ENCODE data around the gene SIM2. TPM values are rescaled to one million over a fixed set of nuclear protein-coding genes. Genes with fewer than 3 reads are reported as not detected.

Gene SIM2
- total and polyA plus RNA-seq, 2 of the 13 experiments (the other 11 are each of a cell fraction or from before 2014, with no cell fraction given): 0.36 to 0.53 TPM

- 0 out of 2 replicates have a peak, but pooled peaks have one; percentile 12 for TF ChIP-seq ZBTB14 (CRISPR knock-in tag; IDR thresholded peaks at IDR 0.05)
- TF ChIP-seq ZNF782 (CRISPR knock-in tag; IDR thresholded peaks at IDR 0.05; ENCODE audit: borderline replicate concordance): no peak
- 0 out of 2 replicates have a peak, but pooled peaks have one; percentile 21 for TF ChIP-seq PATZ1 (CRISPR knock-in tag; IDR thresholded peaks at IDR 0.05)
Measured at GRCh38 chr21:36698981-36699545, at the start of gene SIM2 (continued).

GRCh38 chr21:36654324-36654723, 44.6 kb upstream of the SIM2 start:
- Histone ChIP-seq H3K4me1 (ENCODE audit: insufficient read depth, low read length) (peaks cover 10% of the 10 kb centered on the region; the same call in 1 of the 2 replicates), H3K27ac (ENCODE audit: extremely low read length, insufficient read depth, low read length) (no peak overlapping the region), H2AFZ (ENCODE audit: low read length) (no peak overlapping the region), H4K20me1 (ENCODE audit: insufficient read depth, low read length) (no peaks in the 10 kb centered on the region), H3K36me3 (replicated peaks in 1 of 2; ENCODE audit: control insufficient read depth in 1 of 2, insufficient read depth in 2 of 2, low read length in 2 of 2) (no peaks in the 10 kb centered on the region), H3K4me2 (ENCODE audit: low read depth, low read length) (no peak overlapping the region), H3K9me3 (ENCODE audit: low read length) (no peaks in the 10 kb centered on the region), H3K27me3 (ENCODE audit: control insufficient read depth in 1 of 2, insufficient read depth in 2 of 2, low read length in 2 of 2) (peaks cover 0 to 24% of the 10 kb centered on the region in 2 experiments; a peak in 3 of 5 replicates), H3K9ac (ENCODE audit: insufficient read depth, low read depth, low read length) (no peak overlapping the region), H3K79me2 (ENCODE audit: insufficient read depth, low read length) (no peaks in the 10 kb centered on the region), H3K4me3 (replicated peaks in 1 of 3; ENCODE audit: insufficient read depth in 1 of 3, low read depth in 2 of 3, low read length in 3 of 3) (no peak overlapping the region)
- ATAC-seq (peak; percentile 46; the same call in 2 of the 3 replicates), DNase-seq (ENCODE audit: low spot score) (no peak), FAIRE-seq (no peak)
- TF ChIP-seq NR2C2 (CRISPR knock-in tag; IDR thresholded peaks at IDR 0.05; ENCODE audit: borderline replicate concordance) (no peak), ZBTB34 (CRISPR knock-in tag; IDR thresholded peaks at IDR 0.05) (no peak), SETDB1 (CRISPR knock-in tag; IDR thresholded peaks at IDR 0.05; ENCODE audit: borderline replicate concordance) (no peak), ZBTB33 (CRISPR knock-in tag; IDR thresholded peaks at IDR 0.05) (peak; percentile 85)
- no TSS peak for BruUV-seq (replicated peaks)
- in situ Hi-C loops (cut with HindIII; ENCODE audit: extremely low pct_ligation_motif_present, low pct_unique_long_range_greater_than_20kb) (no loop called here), intact Hi-C loops (cut with micrococcal nuclease; ENCODE audit: unreplicated experiment) (no loop called here)
- ChIA-PET POLR2A (no interaction called here), CTCF (ENCODE audit: low intra/inter-chr PET ratio, low total read pairs) (no interaction called here)
- 32% methylated on average over 15 of the region's 17 CpGs for WGBS (ENCODE audit: low lambda C conversion rate)

Measured in HepG2 (cell line).